Activated naive CD4-positive, alpha-beta T cell treated with anti-CD3 and anti-CD28 coated beads, Interleukin-2, amount 50 U/mL, for 72 hours (primary cell): ENCODE data around the gene TGFA. TPM values are rescaled to one million over a fixed set of nuclear protein-coding genes. Genes with fewer than 3 reads are reported as not detected.
A peak's percentile ranks its signal among the peaks of the same experiment; 100 is the strongest.

ENCODE experiments used
- ATAC-seq, 2 donors: fragments of 150-1000 bp; cut with Tn5 transposase; 2 replicates each; pipeline ENCODE4 v1.10.0; 2021; ENCODE audit warnings: mild to moderate bottlenecking in 2 of 2, moderate library complexity in 2 of 2
- DNase-seq, 2 donors: peaks; one replicate each; pipeline ENCODE4 v3.0.0; 2021 to 2022; ENCODE audit warnings: low spot score in 2 of 2
- H3K27ac Mint-ChIP-seq, 2 donors: one replicate each; pipeline ENCODE4 v1.8.0; 2022; ENCODE audit warnings: mild to moderate bottlenecking in 2 of 2, mixed read lengths in 2 of 2
- H3K36me3 Mint-ChIP-seq, 2 donors: one replicate each; pipeline ENCODE4 v1.8.0; 2022; ENCODE audit warnings: mixed read lengths in 2 of 2
- H3K9me3 Mint-ChIP-seq, 2 donors: one replicate each; pipeline ENCODE4 v1.8.0; 2022; ENCODE audit warnings: mixed read lengths in 2 of 2
- total RNA-seq, 2 donors: library from RNA; stranded (reverse); gene quantifications; one replicate each; pipeline ENCODE4 v1.2.3, GENCODE V29; 2022

The TGFA gene
- total RNA-seq, 2 donors from 2014 or later: 0.19 to 1.8 TPM

DNA sequence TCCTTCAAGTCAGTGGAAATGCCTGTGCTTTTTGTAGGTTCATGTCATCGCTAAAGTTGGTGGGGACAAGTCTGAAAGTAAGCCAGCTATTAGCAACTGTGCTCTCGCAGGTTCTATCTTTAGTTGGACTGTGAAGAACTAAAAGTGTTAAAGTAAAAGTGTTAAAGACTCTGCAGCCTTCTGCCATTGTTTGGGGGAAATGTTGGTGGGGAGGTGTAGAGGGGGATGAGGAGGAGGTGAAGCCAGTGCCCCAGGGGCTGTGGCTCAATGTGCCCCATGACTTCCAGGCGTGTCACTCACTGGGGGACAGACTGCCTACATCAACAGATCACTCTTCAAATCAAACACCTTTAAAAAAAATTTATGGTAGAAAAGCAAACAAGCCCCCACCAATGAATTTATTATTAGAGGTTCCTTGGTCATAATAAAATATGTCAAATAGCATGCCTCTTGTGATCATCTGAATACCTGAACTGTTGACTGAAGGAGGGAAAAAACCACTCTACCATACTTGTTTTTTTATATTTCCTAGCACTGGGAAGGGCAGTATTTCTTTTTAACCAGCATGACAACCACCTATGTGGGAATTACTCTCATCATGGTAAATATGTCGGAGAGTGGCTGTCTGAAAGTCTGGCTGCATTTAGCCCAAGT lies 19.3 kb downstream of the TGFA start:
- H3K27ac Mint-ChIP-seq: no peak overlapping the region
- no peak for DNase-seq
- peaks cover 15% of the 10 kb centered on the region in 2 donors for H3K36me3 Mint-ChIP-seq
- H3K9me3 Mint-ChIP-seq: peaks cover 9 to 13% of the 10 kb centered on the region in 2 donors
- no peak for ATAC-seq

GRCh38 chr2:70532244-70532935 lies 21.2 kb downstream of the TGFA start:
- peak overlapping the region in 1 of 2 donors; percentile 19 for H3K27ac Mint-ChIP-seq
- no peak for DNase-seq
- no peak for ATAC-seq
- peaks cover 9 to 13% of the 10 kb centered on the region in 2 donors for H3K9me3 Mint-ChIP-seq
- peaks cover 11 to 15% of the 10 kb centered on the region in 2 donors for H3K36me3 Mint-ChIP-seq

GRCh38 chr2:70531419-70532086 lies 22.1 kb downstream of the TGFA start:
- peaks cover 9 to 13% of the 10 kb centered on the region in 2 donors for H3K9me3 Mint-ChIP-seq
- DNase-seq (no peak), ATAC-seq (no peak)
- H3K36me3 Mint-ChIP-seq: peaks cover 8 to 10% of the 10 kb centered on the region in 2 donors
- H3K27ac Mint-ChIP-seq: peak overlapping the region in 1 of 2 donors; percentile 19

DNA sequence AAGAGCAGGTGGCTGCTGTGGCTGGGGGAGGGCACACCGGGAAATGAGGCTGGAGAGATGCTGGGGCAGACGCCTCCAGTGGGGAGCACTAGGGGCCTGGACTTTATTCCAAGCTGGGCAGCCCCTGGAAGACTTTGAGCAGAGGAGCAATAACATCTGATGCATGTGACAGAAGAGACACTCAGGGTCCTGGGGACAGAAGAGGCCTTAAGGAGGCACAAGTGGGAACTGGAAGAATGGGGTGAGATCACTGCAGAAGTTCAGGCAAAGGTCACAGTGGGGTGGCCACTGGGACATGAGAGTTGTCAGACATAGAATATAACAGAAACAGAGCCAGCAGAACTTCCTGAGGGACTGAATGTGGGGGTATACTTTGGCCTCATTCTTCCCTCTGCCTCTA lies 24.0 kb downstream of the TGFA start:
- H3K36me3 Mint-ChIP-seq: peaks cover 0 to 5% of the 10 kb centered on the region in 2 donors
- ATAC-seq (no peak), DNase-seq (no peak)
- H3K9me3 Mint-ChIP-seq: peaks cover 4 to 5% of the 10 kb centered on the region in 2 donors
- no peak overlapping the region for H3K27ac Mint-ChIP-seq

DNA sequence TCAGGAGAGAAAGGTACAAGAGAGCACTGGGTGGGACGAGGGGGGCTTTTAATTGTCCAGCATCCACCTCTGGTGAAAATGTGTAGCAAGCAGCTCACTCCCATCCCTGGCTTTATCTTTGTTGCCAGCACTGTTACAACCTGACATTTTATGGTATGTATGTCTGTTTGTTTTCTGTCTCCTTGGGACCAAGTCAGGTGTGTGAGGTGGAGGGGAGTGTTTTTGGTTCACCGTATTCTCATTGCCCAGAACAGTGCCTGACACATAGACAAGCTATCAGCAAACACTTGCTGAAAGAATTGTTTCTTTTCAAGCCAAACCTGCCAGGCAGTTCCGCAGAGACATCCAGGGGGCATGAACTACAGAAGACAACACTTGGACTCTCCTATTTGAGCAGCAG lies 24.7 kb downstream of the TGFA start:
- Mint-ChIP-seq H3K9me3 (peaks cover 4 to 5% of the 10 kb centered on the region in 2 donors), H3K36me3 (peaks cover 0 to 5% of the 10 kb centered on the region in 2 donors), H3K27ac (peak overlapping the region in 1 of 2 donors; percentile 13)
- ATAC-seq: no peak
- no peak for DNase-seq

GRCh38 chr2:70528276-70528675 lies 25.4 kb downstream of the TGFA start:
- peaks cover 4 to 5% of the 10 kb centered on the region in 2 donors for H3K9me3 Mint-ChIP-seq
- DNase-seq: no peak
- H3K36me3 Mint-ChIP-seq: peaks cover 0 to 5% of the 10 kb centered on the region in 2 donors
- no peak for ATAC-seq
- no peak overlapping the region for H3K27ac Mint-ChIP-seq

GRCh38 chr2:70527447-70528080 lies 26.1 kb downstream of the TGFA start:
- Mint-ChIP-seq H3K36me3 (peaks cover 0 to 5% of the 10 kb centered on the region in 2 donors), H3K27ac (no peak overlapping the region), H3K9me3 (peaks cover 4 to 5% of the 10 kb centered on the region in 2 donors)
- DNase-seq: no peak
- ATAC-seq: no peak

GRCh38 chr2:70526126-70526525 lies 27.5 kb downstream of the TGFA start:
- Mint-ChIP-seq H3K9me3 (no peaks in the 10 kb centered on the region), H3K27ac (no peak overlapping the region), H3K36me3 (no peaks in the 10 kb centered on the region)
- DNase-seq (no peak), ATAC-seq (no peak)

- ATAC-seq (no peak), DNase-seq (no peak)
- no peaks in the 10 kb centered on the region for H3K36me3 Mint-ChIP-seq
- H3K9me3 Mint-ChIP-seq: no peaks in the 10 kb centered on the region
- no peak overlapping the region for H3K27ac Mint-ChIP-seq
These were observed 28.6 kb downstream of the TGFA start for GRCh38 chr2:70525032-70525431.

DNA sequence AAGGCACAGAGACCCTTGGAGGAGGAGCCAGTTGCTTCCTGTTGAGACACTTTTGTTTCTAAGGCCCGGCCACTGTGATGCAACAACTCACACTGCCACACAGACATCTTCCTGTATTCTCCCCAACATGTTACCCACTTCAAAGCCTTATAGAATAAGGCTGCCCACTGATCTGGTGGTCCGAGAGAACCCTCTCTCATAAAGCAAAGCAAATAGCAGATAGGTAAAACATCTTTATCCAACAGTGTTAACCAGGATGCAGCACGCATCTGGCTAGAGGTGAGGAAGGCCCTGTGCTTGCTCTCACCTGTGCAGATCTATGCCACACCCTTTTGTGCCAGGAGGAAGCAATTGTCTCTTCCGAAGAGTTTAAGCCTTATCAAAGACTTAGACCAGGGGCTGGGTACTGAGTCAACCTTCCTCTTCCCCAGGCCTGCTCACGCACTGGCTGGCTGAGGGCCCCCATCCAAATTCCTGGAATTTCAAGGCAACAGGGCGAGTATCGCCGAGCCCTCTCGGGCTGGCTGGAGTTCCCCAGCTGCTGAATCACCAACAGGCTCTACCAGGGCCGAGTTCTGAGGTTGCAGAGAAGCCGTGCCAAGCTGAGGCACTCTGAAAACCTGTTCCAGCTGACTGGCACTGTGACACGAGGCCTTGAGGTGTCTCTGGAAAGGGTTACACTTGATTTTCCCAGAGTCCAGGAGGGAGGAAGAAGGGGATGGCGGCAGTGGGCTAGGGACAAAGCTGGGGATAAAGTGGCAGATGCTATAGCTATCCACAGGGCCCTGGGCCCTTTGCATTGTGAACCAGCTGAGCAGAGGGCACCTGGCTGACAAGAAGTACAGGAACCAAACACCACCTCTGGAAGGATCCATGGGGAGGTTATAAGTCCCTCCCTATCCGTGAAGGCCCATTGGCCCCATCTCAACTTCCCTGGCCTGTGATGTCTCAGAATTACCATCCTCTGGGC lies 29.3 kb downstream of the TGFA start:
- peak; percentile 56 to 59 for ATAC-seq
- H3K9me3 Mint-ChIP-seq: no peaks in the 10 kb centered on the region
- peak overlapping the region in 1 of 2 donors; percentile 44 for H3K27ac Mint-ChIP-seq
- no peaks in the 10 kb centered on the region for H3K36me3 Mint-ChIP-seq
- DNase-seq: no peak

DNA sequence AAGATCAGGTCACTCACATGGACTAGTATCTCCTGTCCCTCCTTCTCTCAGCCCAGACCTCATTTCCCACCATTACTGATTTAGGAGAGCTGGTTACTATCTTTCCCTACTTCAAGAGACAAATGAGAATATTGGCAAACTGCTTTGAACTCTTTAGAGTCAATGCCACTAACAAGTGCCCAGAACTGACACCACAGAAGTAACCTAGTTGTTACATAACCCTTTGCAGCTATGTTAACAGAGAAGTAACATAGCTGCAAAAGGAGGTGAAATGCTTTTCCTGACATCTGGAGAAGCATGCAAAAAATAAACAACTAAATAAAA lies 30.0 kb downstream of the TGFA start:
- ATAC-seq: no peak
- no peak for DNase-seq
- Mint-ChIP-seq H3K36me3 (no peaks in the 10 kb centered on the region), H3K27ac (peak overlapping the region in 1 of 2 donors; percentile 44), H3K9me3 (no peaks in the 10 kb centered on the region)

DNA sequence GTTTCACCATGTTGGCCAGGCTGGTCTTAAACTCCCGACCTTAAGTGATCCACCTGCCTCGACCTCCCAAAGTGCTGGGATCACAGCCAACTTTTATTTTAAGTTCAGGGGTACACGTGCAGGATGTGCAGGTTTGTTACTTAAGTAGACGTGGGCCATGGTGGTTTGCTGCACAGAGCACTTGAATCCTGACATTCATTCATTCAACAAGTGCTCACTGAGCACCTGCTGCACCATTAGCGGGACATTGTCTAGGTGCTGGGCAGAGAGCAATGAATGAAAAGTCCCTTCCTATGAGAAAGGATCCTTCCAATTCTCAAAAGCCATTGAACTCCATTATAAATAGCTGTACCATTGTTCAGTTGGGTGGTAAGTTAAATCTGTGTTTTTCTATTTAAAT lies 31.0 kb downstream of the TGFA start:
- ATAC-seq (no peak), DNase-seq (no peak)
- H3K27ac Mint-ChIP-seq: no peak overlapping the region
- no peaks in the 10 kb centered on the region for H3K36me3 Mint-ChIP-seq
- no peaks in the 10 kb centered on the region for H3K9me3 Mint-ChIP-seq

- no peak for DNase-seq
- no peaks in the 10 kb centered on the region for H3K9me3 Mint-ChIP-seq
- ATAC-seq: no peak
- H3K27ac Mint-ChIP-seq: peak overlapping the region in 1 of 2 donors; percentile 50
- no peaks in the 10 kb centered on the region for H3K36me3 Mint-ChIP-seq
These were observed 32.8 kb downstream of the TGFA start for GRCh38 chr2:70520825-70521224.

DNA sequence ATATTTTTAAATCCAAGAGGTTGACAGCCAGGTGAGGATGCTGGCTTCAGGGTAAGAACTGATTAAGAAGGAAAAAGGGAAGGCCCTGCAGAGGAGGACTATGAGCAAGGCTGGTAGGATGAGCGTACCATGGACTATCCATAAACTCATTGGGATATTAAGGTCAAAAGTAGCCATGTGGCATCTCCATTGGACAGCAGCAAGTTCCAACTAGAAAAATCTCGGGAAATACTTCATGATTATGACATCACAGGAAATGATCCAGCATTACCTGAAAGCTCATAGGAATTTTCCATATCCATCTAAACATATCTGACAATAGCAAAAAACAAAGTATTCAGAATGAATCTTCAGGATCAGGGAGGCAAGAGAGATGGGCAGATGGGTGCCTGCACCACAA lies 34.2 kb downstream of the TGFA start:
- ATAC-seq: no peak
- DNase-seq: no peak
- H3K36me3 Mint-ChIP-seq: no peaks in the 10 kb centered on the region
- no peak overlapping the region for H3K27ac Mint-ChIP-seq
- no peaks in the 10 kb centered on the region for H3K9me3 Mint-ChIP-seq

GRCh38 chr2:70518557-70518956 lies 35.1 kb downstream of the TGFA start:
- no peaks in the 10 kb centered on the region for H3K9me3 Mint-ChIP-seq
- ATAC-seq: no peak

DNA sequence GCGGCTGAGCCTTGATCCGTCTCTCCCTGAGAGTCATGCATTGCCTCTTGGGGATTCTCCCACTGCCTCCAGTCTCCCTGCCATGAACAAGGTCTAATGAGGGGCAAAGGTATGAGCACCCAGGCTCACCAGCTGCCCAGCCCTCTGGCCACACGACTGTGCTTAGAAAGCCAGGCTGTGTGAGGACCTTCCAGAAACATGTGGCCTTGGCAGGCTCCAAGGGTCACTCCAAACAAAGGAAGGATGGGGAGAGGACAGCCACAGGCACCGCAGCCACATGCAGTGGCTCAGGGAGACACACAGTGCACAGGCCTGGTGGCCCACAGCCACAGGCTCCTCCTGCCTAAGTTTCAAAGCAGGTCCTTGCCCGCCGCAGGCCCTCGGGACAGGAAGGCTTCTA lies 35.8 kb downstream of the TGFA start:
- H3K36me3 Mint-ChIP-seq: no peaks in the 10 kb centered on the region
- H3K27ac Mint-ChIP-seq: no peak overlapping the region
- no peak for ATAC-seq
- H3K9me3 Mint-ChIP-seq: no peaks in the 10 kb centered on the region
- DNase-seq: no peak

More at GRCh38 chr2:70518557-70518956, 35.1 kb downstream of the TGFA start:
- DNase-seq: no peak
- Mint-ChIP-seq H3K36me3 (no peaks in the 10 kb centered on the region), H3K27ac (no peak overlapping the region)
